IMR-90 (cell line): ENCODE data around the gene SPAG7. TPM values are rescaled to one million over a fixed set of nuclear protein-coding genes. Genes with fewer than 3 reads are reported as not detected.

Experiments used
- ATAC-seq: fragments of 200-7000 bp; cut with Tn5 transposase; 2 replicates; pipeline ENCODE4 v1.9.1; 2020; ENCODE audit warnings: low read depth, mild to moderate bottlenecking, moderate library complexity
- BruUV-seq: library from RNA; stranded (reverse); fragments of 400-500 nt; replicated peaks from 2 replicates; lab custom pipeline; 2021; lab: Mats Ljungman, UMichigan
- CTCF ChIA-PET: fragments of 300-600 bp; formaldehyde crosslinking; extraction: SDS; loops from one replicate; lab custom pipeline; 2021; ENCODE audit warnings: antibody characterized with exemption; lab: Yijun Ruan, JAX
- POLR2A ChIA-PET: fragments of 300-600 bp; sonication (Branson Sonifier 250); formaldehyde crosslinking; loops from one replicate; lab custom pipeline; 2022; ENCODE audit warnings: antibody characterized with exemption; ENCODE audit not compliant: unreplicated experiment; lab: Charles Lee
- DNase-seq: peaks from one replicate; pipeline ENCODE4 v3.0.0; 2013
- H2AFZ ChIP-seq: replicated peaks from 2 replicates; pipeline ENCODE3; 2013; ENCODE audit warnings: low read length, mild to moderate bottlenecking; ENCODE audit not compliant: poor library complexity
- H2AK5ac ChIP-seq: 2 replicates; pipeline ENCODE4 v1.6.1; 2013; ENCODE audit warnings: low read depth, low read length, inconsistent platforms
- H2AK9ac ChIP-seq: replicated peaks from 2 replicates; pipeline ENCODE3; 2013; ENCODE audit warnings: mild to moderate bottlenecking, low read depth, low read length, moderate library complexity; ENCODE audit not compliant: poor library complexity
- H2BK120ac ChIP-seq: 2 replicates; pipeline ENCODE4 v1.6.1; 2013; ENCODE audit warnings: low read depth, low read length, inconsistent platforms
- H2BK15ac ChIP-seq: 3 replicates; pipeline ENCODE4 v1.6.1; 2013; ENCODE audit warnings: low read depth, low read length, inconsistent platforms
- H2BK20ac ChIP-seq: 2 replicates; pipeline ENCODE4 v1.6.1; 2013; ENCODE audit warnings: low read depth, mild to moderate bottlenecking, inconsistent platforms, low read length, moderate library complexity
- H2BK5ac ChIP-seq: 2 replicates; pipeline ENCODE4 v1.6.1; 2013; ENCODE audit warnings: mild to moderate bottlenecking, low read depth, low read length, inconsistent platforms; ENCODE audit not compliant: poor library complexity, severe bottlenecking
- H3K14ac ChIP-seq: replicated peaks from 2 replicates; pipeline ENCODE4 v1.6.1; 2013; ENCODE audit warnings: low read depth, low read length, inconsistent platforms
- H3K18ac ChIP-seq: 2 replicates; pipeline ENCODE4 v1.6.1; 2013; ENCODE audit warnings: low read depth, low read length, control low read depth
- H3K23ac ChIP-seq: 2 replicates; pipeline ENCODE4 v1.6.1; 2013; ENCODE audit warnings: low read depth, low read length, inconsistent platforms
- H3K27ac ChIP-seq: 2 replicates; pipeline ENCODE4 v1.5.1; 2013; ENCODE audit warnings: mild to moderate bottlenecking, control low read depth, low read length; ENCODE audit not compliant: insufficient read depth
- H3K27me3 ChIP-seq: 2 replicates; pipeline ENCODE4 v1.6.1; 2013; ENCODE audit warnings: low read length; ENCODE audit not compliant: control insufficient read depth, insufficient read depth
- H3K36me3 ChIP-seq: 2 replicates; pipeline ENCODE4 v1.6.1; 2013; ENCODE audit warnings: low read length, mixed read lengths; ENCODE audit not compliant: control insufficient read depth, insufficient read depth
- H3K4ac ChIP-seq: 2 replicates; pipeline ENCODE4 v1.6.1; 2013; ENCODE audit warnings: low read depth, low read length, inconsistent platforms
- H3K4me1 ChIP-seq: 2 replicates; pipeline ENCODE4 v1.6.1; 2013; ENCODE audit warnings: low read length, mixed read lengths; ENCODE audit not compliant: control insufficient read depth, insufficient read depth
- H3K4me2 ChIP-seq: 2 replicates; pipeline ENCODE4 v1.6.1; 2013; ENCODE audit warnings: low read depth, mild to moderate bottlenecking, control low read depth, low read length, moderate library complexity
- H3K4me3 ChIP-seq: 2 replicates; pipeline ENCODE4 v1.5.1; 2013; ENCODE audit warnings: low read depth, mild to moderate bottlenecking, control low read depth, low read length, moderate library complexity; ENCODE audit not compliant: insufficient read depth
- H3K56ac ChIP-seq: 2 replicates; pipeline ENCODE4 v1.6.1; 2013; ENCODE audit warnings: low read length, inconsistent platforms; ENCODE audit not compliant: insufficient read depth; ENCODE audit errors: extremely low read depth
- H3K79me1 ChIP-seq, 2 experiments: 2 replicates each; pipeline ENCODE4 v1.6.1; 2013; ENCODE audit warnings: low read length in 2 of 2, inconsistent platforms in 1 of 2, low read depth in 1 of 2
- H3K9ac ChIP-seq: 2 replicates; pipeline ENCODE4 v1.6.1; 2013; ENCODE audit warnings: low read depth, low read length, control low read depth
- H3K9me1 ChIP-seq: 2 replicates; pipeline ENCODE4 v1.6.1; 2013; ENCODE audit warnings: low read length, inconsistent platforms; ENCODE audit not compliant: insufficient read depth
- H3K9me3 ChIP-seq: 2 replicates; pipeline ENCODE4 v1.6.1; 2013; ENCODE audit warnings: low read length; ENCODE audit not compliant: control insufficient read depth, insufficient read depth
- H4K20me1 ChIP-seq: 2 replicates; pipeline ENCODE4 v1.6.1; 2013; ENCODE audit warnings: low read length, inconsistent platforms; ENCODE audit not compliant: insufficient read depth
- H4K5ac ChIP-seq: 2 replicates; pipeline ENCODE4 v1.6.1; 2013; ENCODE audit warnings: mild to moderate bottlenecking, low read depth, low read length, control low read depth
- H4K8ac ChIP-seq, 2 experiments: 2 replicates each; pipeline ENCODE4 v1.6.1; 2013; ENCODE audit warnings: low read depth in 2 of 2, low read length in 2 of 2, control low read depth in 1 of 2, inconsistent platforms in 1 of 2
- H4K91ac ChIP-seq: 2 replicates; pipeline ENCODE4 v1.6.1; 2013; ENCODE audit warnings: low read depth, low read length, inconsistent platforms; ENCODE audit not compliant: insufficient read depth
- BHLHE40 ChIP-seq: fragments of 150-350 bp; IDR thresholded peaks from 2 replicates; pipeline ENCODE4 v1.6.1; 2016; ENCODE audit warnings: mild to moderate bottlenecking, low read depth, low read length
- CEBPB ChIP-seq: IDR thresholded peaks from 2 replicates; pipeline ENCODE4 v1.6.1; 2012; ENCODE audit warnings: low read depth, low read length, improper control_type of control experiment
- CHD1 ChIP-seq: IDR thresholded peaks from 2 replicates; pipeline ENCODE4 v1.6.1; 2012; ENCODE audit warnings: low read depth, low read length, improper control_type of control experiment
- FOS ChIP-seq: fragments of 150-350 bp; IDR thresholded peaks from 2 replicates; pipeline ENCODE4 v1.6.1; 2016; ENCODE audit warnings: low read depth, low read length
- MAFK ChIP-seq: IDR thresholded peaks from 2 replicates; pipeline ENCODE4 v1.6.1; 2012; ENCODE audit warnings: low read depth, low read length, improper control_type of control experiment
- MAZ ChIP-seq: IDR thresholded peaks from 2 replicates; pipeline ENCODE4 v1.6.1; 2012; ENCODE audit warnings: low read depth, mild to moderate bottlenecking, low read length, improper control_type of control experiment, moderate library complexity, borderline replicate concordance
- MXI1 ChIP-seq: IDR thresholded peaks from 2 replicates; pipeline ENCODE4 v1.6.1; 2012; ENCODE audit warnings: low read depth, mild to moderate bottlenecking, low read length, moderate library complexity, borderline replicate concordance
- NFE2L2 ChIP-seq: fragments of 150-350 bp; IDR thresholded peaks from 2 replicates; pipeline ENCODE4 v1.6.1; 2016; ENCODE audit warnings: low read depth, mild to moderate bottlenecking, low read length
- POLR2A ChIP-seq: IDR thresholded peaks from 2 replicates; pipeline ENCODE4 v1.6.1; 2012; ENCODE audit warnings: mild to moderate bottlenecking, low read depth, low read length
- RAD21 ChIP-seq: IDR thresholded peaks from 2 replicates; pipeline ENCODE4 v1.6.1; 2012; ENCODE audit warnings: low read length, improper control_type of control experiment
- RCOR1 ChIP-seq: IDR thresholded peaks from 2 replicates; pipeline ENCODE4 v1.6.1; 2012; ENCODE audit warnings: mild to moderate bottlenecking, low read length, improper control_type of control experiment; ENCODE audit not compliant: insufficient replicate concordance
- RFX5 ChIP-seq: IDR thresholded peaks from 2 replicates; pipeline ENCODE4 v1.8.0; 2012; ENCODE audit warnings: low read depth, mild to moderate bottlenecking, low read length, moderate library complexity
- SMC3 ChIP-seq: fragments of 150-350 bp; IDR thresholded peaks from 2 replicates; pipeline ENCODE4 v1.6.1; 2016; ENCODE audit warnings: low read depth, mild to moderate bottlenecking, antibody characterized with exemption, low read length, moderate library complexity
- WGBS, 2 experiments: methylation state at CpG; one replicate each; pipeline versions ENCODE4 v1.1.5 to v1.1.7; 2013; ENCODE audit warnings: missing lambda C conversion rate in 2 of 2; ENCODE audit not compliant: insufficient read length in 1 of 2; ENCODE audit errors: extremely low coverage in 2 of 2; 5-methylcytosine and 5-hydroxymethylcytosine counted together
- dilution Hi-C: fragments of 300-500 bp; cut with HindIII; formaldehyde crosslinking; loops from one replicate; pipeline ENCODE4 v1.14.3; 2018; ENCODE audit warnings: low sequenced_read_pairs; ENCODE audit not compliant: unreplicated experiment
- in situ Hi-C: fragments of 300-500 bp; cut with MboI; formaldehyde crosslinking; loops from 3 replicates; pipeline ENCODE4 v1.14.3; 2019; ENCODE audit warnings: low sequenced_read_pairs, inconsistent platforms, mixed read lengths
- intact Hi-C: fragments of 100-400 bp; cut with micrococcal nuclease; formaldehyde crosslinking; loops from 2 replicates; pipeline ENCODE4 v1.10.0; 2022
- polyA plus RNA-seq, 3 experiments: library from polyadenylated mRNA; depleted of rRNA; stranded (reverse); fragments of >200 nt; gene quantifications; 2 replicates each; pipeline ENCODE4 v1.2.3, GENCODE V29; 2012; ENCODE audit warnings: low replicate concordance in 1 of 3
- total RNA-seq: library from RNA; depleted of rRNA; stranded (reverse); fragments of >200 nt; gene quantifications from 2 replicates; pipeline ENCODE4 v1.2.3, GENCODE V29; 2012
- TF ChIP-seq, protein P1 (sequence below): fragments of 150-350 bp; IDR thresholded peaks from 2 replicates; pipeline ENCODE4 v1.6.1; 2016; ENCODE audit warnings: low read depth, mild to moderate bottlenecking, low read length, moderate library complexity, borderline replicate concordance
- TF ChIP-seq, protein P2 (sequence below): fragments of 150-350 bp; IDR thresholded peaks from 2 replicates; pipeline ENCODE4 v1.6.1; 2017; ENCODE audit warnings: mild to moderate bottlenecking, antibody characterized with exemption, low read length, low read depth
- TF ChIP-seq, protein P3 (sequence below): conservative IDR thresholded peaks from 2 replicates; pipeline ENCODE4 v1.5.1; 2012; ENCODE audit warnings: mild to moderate bottlenecking, low read depth, low read length, improper control_type of control experiment

Gene SPAG7
- total and polyA plus RNA-seq, 2 of the 4 experiments (the other 2 are of a cell fraction) = 50.2 to 108 TPM

DNA sequence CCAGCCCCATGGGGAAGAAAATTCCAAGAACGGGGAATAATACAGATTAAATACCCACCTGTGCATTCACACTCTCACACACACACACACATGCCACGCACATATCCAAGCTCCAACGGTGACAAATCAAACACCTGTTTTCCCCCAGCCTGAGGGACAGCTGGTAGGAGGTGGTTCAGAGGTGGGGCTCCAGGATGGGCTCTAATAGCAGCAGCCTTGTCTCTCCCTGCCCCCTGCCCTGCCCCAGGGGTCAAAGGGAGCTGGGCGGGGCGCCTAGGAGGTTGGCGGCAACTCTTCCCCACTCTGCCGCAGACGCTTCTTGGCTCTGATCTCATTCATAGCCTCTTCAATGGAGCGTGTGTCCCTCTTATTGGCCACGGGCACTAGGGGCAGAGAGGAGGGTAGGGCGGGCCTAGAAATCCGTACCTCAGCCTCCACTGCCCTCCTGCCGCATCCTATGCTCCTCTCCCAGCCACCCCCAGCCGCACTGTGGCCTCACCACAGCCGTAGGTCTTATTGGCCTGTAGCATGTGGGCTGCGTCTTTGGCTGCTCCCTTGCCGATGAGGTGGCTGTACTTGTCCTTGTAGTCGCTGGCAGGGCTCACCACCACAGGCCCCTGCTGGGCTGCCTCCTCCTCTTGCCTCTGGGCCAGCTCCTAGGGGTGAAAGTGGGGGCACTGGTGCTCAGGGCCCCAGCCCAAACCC, 8.2 kb downstream of the SPAG7 start:
- no peak overlapping the region for H3K27ac ChIP-seq
- H2BK5ac ChIP-seq = no peak overlapping the region
- ChIA-PET POLR2A (no interaction called here), CTCF (no interaction called here)
- in situ Hi-C loops = no loop called here
- no peak overlapping the region for H2BK120ac ChIP-seq
- H3K18ac ChIP-seq = no peak overlapping the region
- no peak for ATAC-seq
- no peak overlapping the region for H4K91ac ChIP-seq
- no peaks in the 10 kb centered on the region for H3K27me3 ChIP-seq
- H3K4me1 ChIP-seq = no peaks in the 10 kb centered on the region
- H3K4me2 ChIP-seq = no peak overlapping the region
- dilution Hi-C loops = no loop called here
- BruUV-seq = TSS peak; percentile 98
- H2BK20ac ChIP-seq = no peak overlapping the region
- intact Hi-C loops = no loop called here
- H2BK15ac ChIP-seq = no peak overlapping the region
- no peak overlapping the region for H2AK9ac ChIP-seq
- no peak overlapping the region for H4K8ac ChIP-seq
- no peak overlapping the region for H3K56ac ChIP-seq
- no peak for DNase-seq
- H2AK5ac ChIP-seq = no peak overlapping the region
- TF ChIP-seq BHLHE40 (no peak), CEBPB (no peak), RAD21 (no peak), MAZ (no peak), RCOR1 (no peak), SMC3 (no peak), RFX5 (no peak), FOS (no peak), POLR2A (no peak), MXI1 (no peak), MAFK (no peak), NFE2L2 (no peak), CHD1 (no peak)
- TF ChIP-seq, protein P1, sequence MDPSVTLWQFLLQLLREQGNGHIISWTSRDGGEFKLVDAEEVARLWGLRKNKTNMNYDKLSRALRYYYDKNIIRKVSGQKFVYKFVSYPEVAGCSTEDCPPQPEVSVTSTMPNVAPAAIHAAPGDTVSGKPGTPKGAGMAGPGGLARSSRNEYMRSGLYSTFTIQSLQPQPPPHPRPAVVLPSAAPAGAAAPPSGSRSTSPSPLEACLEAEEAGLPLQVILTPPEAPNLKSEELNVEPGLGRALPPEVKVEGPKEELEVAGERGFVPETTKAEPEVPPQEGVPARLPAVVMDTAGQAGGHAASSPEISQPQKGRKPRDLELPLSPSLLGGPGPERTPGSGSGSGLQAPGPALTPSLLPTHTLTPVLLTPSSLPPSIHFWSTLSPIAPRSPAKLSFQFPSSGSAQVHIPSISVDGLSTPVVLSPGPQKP = no peak
- TF ChIP-seq, protein P2, sequence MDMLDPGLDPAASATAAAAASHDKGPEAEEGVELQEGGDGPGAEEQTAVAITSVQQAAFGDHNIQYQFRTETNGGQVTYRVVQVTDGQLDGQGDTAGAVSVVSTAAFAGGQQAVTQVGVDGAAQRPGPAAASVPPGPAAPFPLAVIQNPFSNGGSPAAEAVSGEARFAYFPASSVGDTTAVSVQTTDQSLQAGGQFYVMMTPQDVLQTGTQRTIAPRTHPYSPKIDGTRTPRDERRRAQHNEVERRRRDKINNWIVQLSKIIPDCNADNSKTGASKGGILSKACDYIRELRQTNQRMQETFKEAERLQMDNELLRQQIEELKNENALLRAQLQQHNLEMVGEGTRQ = no peak
- TF ChIP-seq, protein P3, sequence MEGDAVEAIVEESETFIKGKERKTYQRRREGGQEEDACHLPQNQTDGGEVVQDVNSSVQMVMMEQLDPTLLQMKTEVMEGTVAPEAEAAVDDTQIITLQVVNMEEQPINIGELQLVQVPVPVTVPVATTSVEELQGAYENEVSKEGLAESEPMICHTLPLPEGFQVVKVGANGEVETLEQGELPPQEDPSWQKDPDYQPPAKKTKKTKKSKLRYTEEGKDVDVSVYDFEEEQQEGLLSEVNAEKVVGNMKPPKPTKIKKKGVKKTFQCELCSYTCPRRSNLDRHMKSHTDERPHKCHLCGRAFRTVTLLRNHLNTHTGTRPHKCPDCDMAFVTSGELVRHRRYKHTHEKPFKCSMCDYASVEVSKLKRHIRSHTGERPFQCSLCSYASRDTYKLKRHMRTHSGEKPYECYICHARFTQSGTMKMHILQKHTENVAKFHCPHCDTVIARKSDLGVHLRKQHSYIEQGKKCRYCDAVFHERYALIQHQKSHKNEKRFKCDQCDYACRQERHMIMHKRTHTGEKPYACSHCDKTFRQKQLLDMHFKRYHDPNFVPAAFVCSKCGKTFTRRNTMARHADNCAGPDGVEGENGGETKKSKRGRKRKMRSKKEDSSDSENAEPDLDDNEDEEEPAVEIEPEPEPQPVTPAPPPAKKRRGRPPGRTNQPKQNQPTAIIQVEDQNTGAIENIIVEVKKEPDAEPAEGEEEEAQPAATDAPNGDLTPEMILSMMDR = no peak
- no peak overlapping the region for H3K4ac ChIP-seq
- 81% methylated on average over 4 of the region's 18 CpGs; no CpG with 5 or more reads in 1 of the 2 experiments for WGBS, 2 experiments
- H3K23ac ChIP-seq = no peak overlapping the region
- no peak overlapping the region for H4K5ac ChIP-seq
- H3K9ac ChIP-seq = no peak overlapping the region
- no peak overlapping the region for H3K14ac ChIP-seq
- H3K9me1 ChIP-seq = 0 out of 2 replicates have a peak, but pooled peaks cover 6% of the 10 kb centered on the region
- no peak overlapping the region for H3K4me3 ChIP-seq
- no peaks in the 10 kb centered on the region for H3K9me3 ChIP-seq
- no peak overlapping the region for H2AFZ ChIP-seq
- H3K36me3 ChIP-seq = peaks cover 20% of the 10 kb centered on the region
- H4K20me1 ChIP-seq = no peaks in the 10 kb centered on the region
- peaks cover 3 to 21% of the 10 kb centered on the region in 2 experiments; a peak in 3 of 4 replicates for H3K79me1 ChIP-seq
